Activated B cell treated with CpG ODN at 0.5 μM for 24 hours (primary cell): ENCODE data around the gene RPN2. TPM values are rescaled to one million over a fixed set of nuclear protein-coding genes. Genes with fewer than 3 reads are reported as not detected.

Source experiments
- ATAC-seq: fragments of 200-7000 bp; cut with Tn5 transposase; one replicate; pipeline ENCODE4 v1.10.0; 2021; ENCODE audit warnings: low read depth, mild to moderate bottlenecking, moderate library complexity
- CTCF ChIA-PET: fragments of 350-600 bp; sonication (Branson Sonifier 250); formaldehyde crosslinking; loops from one replicate; lab custom pipeline; 2021; ENCODE audit warnings: antibody characterized with exemption; lab: Charles Lee
- POLR2A ChIA-PET: fragments of 350-600 bp; sonication (Branson Sonifier 250); formaldehyde crosslinking; loops from one replicate; lab custom pipeline; 2021; ENCODE audit warnings: antibody characterized with exemption; lab: Charles Lee
- DNase-seq: peaks from one replicate; pipeline ENCODE4 v3.0.0; 2022
- H3K27ac Mint-ChIP-seq: one replicate; pipeline ENCODE4 v1.8.0; 2020; ENCODE audit warnings: mixed read lengths
- H3K27me3 Mint-ChIP-seq: one replicate; pipeline ENCODE4 v1.8.0; 2021; ENCODE audit warnings: mixed read lengths
- H3K36me3 Mint-ChIP-seq: one replicate; pipeline ENCODE4 v1.8.0; 2021; ENCODE audit warnings: low read depth, mixed read lengths
- H3K4me1 Mint-ChIP-seq: one replicate; pipeline ENCODE4 v1.8.0; 2021; ENCODE audit warnings: mixed read lengths
- H3K4me3 Mint-ChIP-seq: one replicate; pipeline ENCODE4 v1.8.0; 2020; ENCODE audit warnings: mild to moderate bottlenecking, mixed read lengths
- H3K9me3 Mint-ChIP-seq: one replicate; pipeline ENCODE4 v1.8.0; 2020; ENCODE audit warnings: mixed read lengths
- CTCF ChIP-seq: fragments of 200-600 bp; IDR thresholded peaks from one replicate; pipeline ENCODE4 v1.8.0; 2022; ENCODE audit warnings: antibody characterized with exemption, mild to moderate bottlenecking
- intact Hi-C: fragments of 100-400 bp; cut with micrococcal nuclease; formaldehyde crosslinking; loops from one replicate; pipeline ENCODE4 v1.15.1; 2024
- total RNA-seq: library from RNA; stranded (reverse); gene quantifications from 2 replicates; pipeline ENCODE4 v1.2.3, GENCODE V29; 2022

RPN2 gene
- total RNA-seq, 1 donor from 2014 or later = 106 TPM

GRCh38 chr20:37207171-37207570, 28.0 kb downstream of the RPN2 start:
- Mint-ChIP-seq H3K27ac (no peak overlapping the region), H3K4me3 (no peak overlapping the region), H3K36me3 (peaks cover 71% of the 10 kb centered on the region), H3K9me3 (no peaks in the 10 kb centered on the region), H3K4me1 (no peaks in the 10 kb centered on the region), H3K27me3 (no peaks in the 10 kb centered on the region)
- ATAC-seq (no peak), DNase-seq (no peak)
- TF ChIP-seq CTCF = no peak
- ChIA-PET POLR2A (no interaction called here), CTCF (no interaction called here)
- intact Hi-C loops = no loop called here

GRCh38 chr20:37209193-37209592, 30.1 kb downstream of the RPN2 start:
- intact Hi-C loops = no loop called here
- Mint-ChIP-seq H3K36me3 (peaks cover 74% of the 10 kb centered on the region), H3K4me3 (no peak overlapping the region), H3K27ac (no peak overlapping the region), H3K4me1 (no peaks in the 10 kb centered on the region), H3K9me3 (no peaks in the 10 kb centered on the region), H3K27me3 (no peaks in the 10 kb centered on the region)
- CTCF ChIA-PET = no interaction called here
- ATAC-seq (no peak), DNase-seq (no peak)
- POLR2A ChIA-PET = no interaction called here
- no peak for TF ChIP-seq CTCF

GRCh38 chr20:37209661-37210314, 30.7 kb downstream of the RPN2 start:
- ChIA-PET CTCF (no interaction called here), POLR2A (interaction anchor here (0.7 kb wide), 1 partner anchor 179 kb away, joined by 6 read pairs; no protein-coding TSS in a partner anchor)
- H3K36me3 Mint-ChIP-seq = peaks cover 74% of the 10 kb centered on the region
- H3K9me3 Mint-ChIP-seq = no peaks in the 10 kb centered on the region
- no peak overlapping the region for H3K4me3 Mint-ChIP-seq
- no peaks in the 10 kb centered on the region for H3K4me1 Mint-ChIP-seq
- ATAC-seq (no peak), DNase-seq (no peak)
- H3K27me3 Mint-ChIP-seq = no peaks in the 10 kb centered on the region
- no peak overlapping the region for H3K27ac Mint-ChIP-seq
- TF ChIP-seq CTCF = no peak
- intact Hi-C loops = no loop called here

- POLR2A ChIA-PET = interaction anchor here (0.6 kb wide), 1 partner anchor 148 kb away, joined by 4 read pairs; no protein-coding TSS in a partner anchor
- no peaks in the 10 kb centered on the region for H3K9me3 Mint-ChIP-seq
- ATAC-seq = no peak
- H3K27ac Mint-ChIP-seq = no peak overlapping the region
- H3K27me3 Mint-ChIP-seq = no peaks in the 10 kb centered on the region
- H3K36me3 Mint-ChIP-seq = peaks cover 79% of the 10 kb centered on the region
- intact Hi-C loops = no loop called here
- DNase-seq = no peak
- peaks cover 4% of the 10 kb centered on the region for H3K4me1 Mint-ChIP-seq
- CTCF ChIA-PET = no interaction called here
- no peak overlapping the region for H3K4me3 Mint-ChIP-seq
- TF ChIP-seq CTCF = no peak
Observed at GRCh38 chr20:37218441-37218840, 39.3 kb downstream of the RPN2 start.

- Mint-ChIP-seq H3K9me3 (no peaks in the 10 kb centered on the region), H3K27me3 (no peaks in the 10 kb centered on the region), H3K27ac (no peak overlapping the region), H3K4me1 (peaks cover 4% of the 10 kb centered on the region), H3K36me3 (peaks cover 79% of the 10 kb centered on the region), H3K4me3 (no peak overlapping the region)
- intact Hi-C loops = no loop called here
- no peak for ATAC-seq
- POLR2A ChIA-PET = no interaction called here
- TF ChIP-seq CTCF = no peak
- DNase-seq = no peak
- CTCF ChIA-PET = no interaction called here
Observed at GRCh38 chr20:37218976-37219375, 39.8 kb downstream of the RPN2 start.
